WERI-Rb-1 (cell line): Measurements from ENCODE around the gene SELENOI.
A peak's percentile ranks its signal among the peaks of the same experiment; 100 is the strongest.

ENCODE experiments used
- DNase-seq: peaks from one replicate; pipeline ENCODE4 v3.0.0-alpha.2; 2020
- H3K27ac ChIP-seq: fragments of 250-450 bp; sonication (Bioruptor Pico); 2 replicates; pipeline ENCODE4 v1.5.1; 2020; ENCODE audit warnings: mild to moderate bottlenecking, moderate library complexity
- H3K27me3 ChIP-seq: fragments of 250-450 bp; sonication (Bioruptor Pico); 2 replicates; pipeline ENCODE4 v1.5.1; 2021; ENCODE audit warnings: mild to moderate bottlenecking, low read depth, moderate library complexity; ENCODE audit not compliant: insufficient read depth, severe bottlenecking
- H3K36me3 ChIP-seq: fragments of 250-450 bp; sonication (Bioruptor Pico); 2 replicates; pipeline ENCODE4 v1.5.1; 2020; ENCODE audit warnings: mild to moderate bottlenecking, moderate library complexity
- H3K4me3 ChIP-seq: 2 replicates; pipeline ENCODE4 v1.5.1; 2011; ENCODE audit warnings: low read depth, mild to moderate bottlenecking, control low read depth, low read length
- H3K9me3 ChIP-seq: fragments of 250-450 bp; sonication (Bioruptor Pico); 2 replicates; pipeline ENCODE4 v1.5.1; 2021; ENCODE audit warnings: mild to moderate bottlenecking, moderate library complexity; ENCODE audit not compliant: severe bottlenecking
- CTCF ChIP-seq: IDR thresholded peaks from 2 replicates; pipeline ENCODE4 v1.5.1; 2011; ENCODE audit warnings: low read depth, mild to moderate bottlenecking, control low read depth, inconsistent platforms, low read length

SELENOI gene

GRCh38 chr2:26340831-26341230, 5.1 kb upstream of the SELENOI start:
- Histone ChIP-seq H3K4me3 (no peak overlapping the region), H3K27me3 (no peaks in the 10 kb centered on the region), H3K36me3 (no peaks in the 10 kb centered on the region), H3K27ac (no peak overlapping the region), H3K9me3 (no peaks in the 10 kb centered on the region)
- no peak for TF ChIP-seq CTCF
- DNase-seq = no peak

GRCh38 chr2:26344581-26345282, 1.2 kb upstream of the SELENOI start:
- Histone ChIP-seq H3K36me3 (peaks cover 3% of the 10 kb centered on the region; the same call in 1 of the 2 replicates), H3K4me3 (peak overlapping the region; percentile 78), H3K27ac (peak overlapping the region; percentile 86), H3K9me3 (no peaks in the 10 kb centered on the region), H3K27me3 (no peaks in the 10 kb centered on the region)
- DNase-seq = peak; percentile 24
- no peak for TF ChIP-seq CTCF

- H3K36me3 ChIP-seq = peaks cover 4% of the 10 kb centered on the region
- no peaks in the 10 kb centered on the region for H3K9me3 ChIP-seq
- H3K4me3 ChIP-seq = peak overlapping the region; percentile 78
- TF ChIP-seq CTCF = no peak
- DNase-seq = no peak
- H3K27ac ChIP-seq = peak overlapping the region; percentile 86
- H3K27me3 ChIP-seq = no peaks in the 10 kb centered on the region
Measured at GRCh38 chr2:26345283-26345544, 729 bp upstream of the SELENOI start.

GRCh38 chr2:26346454-26347053, 611 bp downstream of the SELENOI start, which contains the start of gene ADGRF3:
TSS of gene ADGRF3 (minus strand) at chr2:26346789. CDS start at chr2:26346234, 555 bp downstream.
- Histone ChIP-seq H3K9me3 (no peaks in the 10 kb centered on the region), H3K27ac (peak within 1 kb of the TSS; percentile 86), H3K4me3 (peak within 1 kb of the TSS; percentile 78), H3K27me3 (no peaks in the 10 kb centered on the region), H3K36me3 (peaks cover 8% of the 10 kb centered on the region)
- TF ChIP-seq CTCF = 0 out of 2 replicates have a peak, but pooled peaks have one; percentile 10
- DNase-seq = peak; percentile 79

DNA sequence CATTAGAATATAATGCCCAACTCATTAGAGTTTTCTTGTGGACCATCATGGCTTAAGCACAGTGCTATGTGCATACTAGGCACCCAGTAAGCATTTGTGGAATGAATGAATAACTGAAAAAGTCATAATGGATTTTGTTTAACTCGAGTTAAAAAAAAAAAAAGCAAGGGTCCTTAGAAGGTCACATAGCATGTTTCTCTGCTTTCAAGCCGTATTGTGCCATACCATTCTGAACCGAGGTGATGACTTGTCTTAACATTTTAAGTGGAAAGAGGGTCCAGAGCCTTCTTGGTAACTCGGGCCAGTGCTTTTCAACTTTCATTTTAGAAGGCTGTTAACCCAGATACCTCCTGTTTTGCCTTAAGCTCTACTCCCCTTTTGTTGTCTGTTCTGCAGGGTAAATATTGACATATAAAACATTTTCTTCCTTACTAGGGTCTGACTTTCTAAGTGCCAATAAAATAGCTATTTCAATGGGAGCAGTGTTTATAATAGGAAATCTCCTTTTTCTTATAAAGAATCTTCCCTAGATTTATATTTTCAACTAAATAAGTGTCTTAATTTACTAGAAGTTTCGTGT, 1.4 kb downstream of the SELENOI start:
- peaks cover 8% of the 10 kb centered on the region for H3K36me3 ChIP-seq
- H3K27me3 ChIP-seq = no peaks in the 10 kb centered on the region
- H3K4me3 ChIP-seq = peak overlapping the region; percentile 78
- H3K27ac ChIP-seq = peak overlapping the region; percentile 75
- H3K9me3 ChIP-seq = no peaks in the 10 kb centered on the region
- no peak for DNase-seq
- no peak for TF ChIP-seq CTCF
